ENCODE measurements around the gene MYBPC2.

MYBPC2 gene

DNA sequence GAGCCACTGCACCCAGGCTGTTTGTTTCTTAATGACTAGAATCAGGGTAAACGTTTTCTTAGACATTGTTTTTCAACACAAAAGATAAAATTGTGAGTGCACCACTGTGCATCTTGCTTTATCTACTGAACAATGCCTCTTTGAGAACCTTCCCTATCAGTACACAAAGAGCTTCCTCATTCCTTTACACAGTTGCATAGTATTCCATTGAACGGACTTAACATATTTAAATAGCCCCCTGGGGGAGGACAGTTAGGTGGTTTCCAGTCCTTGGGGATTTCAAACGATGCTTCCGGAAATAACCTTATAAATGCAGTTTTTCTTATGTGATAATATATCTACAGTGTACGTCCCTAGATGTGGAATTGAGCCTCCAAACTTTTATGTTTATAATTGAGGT, 39.9 kb upstream of the MYBPC2 start:
- Histone ChIP-seq H3K27me3 (ENCODE audit: control insufficient read depth in 2 of 2, insufficient read depth in 2 of 2, low read length in 2 of 2) (no peaks in the 10 kb centered on the region), H3K9me3 (ENCODE audit: control insufficient read depth in 2 of 2, low read length in 2 of 2) (no peaks in the 10 kb centered on the region), H3K27ac (ENCODE audit: low read depth in 2 of 2, low read length in 2 of 2) (no peak overlapping the region), H3K9ac (ENCODE audit: low read depth in 1 of 2, low read length in 2 of 2) (no peak overlapping the region), H3K4me1 (ENCODE audit: control insufficient read depth in 2 of 2, insufficient read depth in 2 of 2, low read length in 2 of 2) (no peaks in the 10 kb centered on the region), H3K36me3 (ENCODE audit: control insufficient read depth in 2 of 2, insufficient read depth in 2 of 2, low read length in 2 of 2) (peaks cover 0 to under 1% of the 10 kb centered on the region in 2 donors), H3K4me3 (ENCODE audit: low read length in 2 of 2) (no peak overlapping the region)

GRCh38 chr19:50393589-50393988, 39.1 kb upstream of the MYBPC2 start:
- H3K27ac ChIP-seq (ENCODE audit: low read depth in 2 of 2, low read length in 2 of 2): no peak overlapping the region
- H3K4me1 ChIP-seq (ENCODE audit: control insufficient read depth in 2 of 2, insufficient read depth in 2 of 2, low read length in 2 of 2): no peaks in the 10 kb centered on the region
- H3K9ac ChIP-seq (ENCODE audit: low read depth in 1 of 2, low read length in 2 of 2): no peak overlapping the region
- H3K27me3 ChIP-seq (ENCODE audit: control insufficient read depth in 2 of 2, insufficient read depth in 2 of 2, low read length in 2 of 2): no peaks in the 10 kb centered on the region
- no peak overlapping the region for H3K4me3 ChIP-seq (ENCODE audit: low read length in 2 of 2)
- H3K36me3 ChIP-seq (ENCODE audit: control insufficient read depth in 2 of 2, insufficient read depth in 2 of 2, low read length in 2 of 2): no peaks in the 10 kb centered on the region
- H3K9me3 ChIP-seq (ENCODE audit: control insufficient read depth in 2 of 2, low read length in 2 of 2): no peaks in the 10 kb centered on the region

- no peaks in the 10 kb centered on the region for H3K4me1 ChIP-seq (ENCODE audit: control insufficient read depth in 2 of 2, insufficient read depth in 2 of 2, low read length in 2 of 2)
- no peak overlapping the region for H3K4me3 ChIP-seq (ENCODE audit: low read length in 2 of 2)
- H3K9me3 ChIP-seq (ENCODE audit: control insufficient read depth in 2 of 2, low read length in 2 of 2): no peaks in the 10 kb centered on the region
- no peak overlapping the region for H3K27ac ChIP-seq (ENCODE audit: low read depth in 2 of 2, low read length in 2 of 2)
- H3K9ac ChIP-seq (ENCODE audit: low read depth in 1 of 2, low read length in 2 of 2): no peak overlapping the region
- H3K36me3 ChIP-seq (ENCODE audit: control insufficient read depth in 2 of 2, insufficient read depth in 2 of 2, low read length in 2 of 2): peaks cover 0 to 3% of the 10 kb centered on the region in 2 donors
- no peaks in the 10 kb centered on the region for H3K27me3 ChIP-seq (ENCODE audit: control insufficient read depth in 2 of 2, insufficient read depth in 2 of 2, low read length in 2 of 2)
Observed at GRCh38 chr19:50394017-50394416, 38.7 kb upstream of the MYBPC2 start.

DNA sequence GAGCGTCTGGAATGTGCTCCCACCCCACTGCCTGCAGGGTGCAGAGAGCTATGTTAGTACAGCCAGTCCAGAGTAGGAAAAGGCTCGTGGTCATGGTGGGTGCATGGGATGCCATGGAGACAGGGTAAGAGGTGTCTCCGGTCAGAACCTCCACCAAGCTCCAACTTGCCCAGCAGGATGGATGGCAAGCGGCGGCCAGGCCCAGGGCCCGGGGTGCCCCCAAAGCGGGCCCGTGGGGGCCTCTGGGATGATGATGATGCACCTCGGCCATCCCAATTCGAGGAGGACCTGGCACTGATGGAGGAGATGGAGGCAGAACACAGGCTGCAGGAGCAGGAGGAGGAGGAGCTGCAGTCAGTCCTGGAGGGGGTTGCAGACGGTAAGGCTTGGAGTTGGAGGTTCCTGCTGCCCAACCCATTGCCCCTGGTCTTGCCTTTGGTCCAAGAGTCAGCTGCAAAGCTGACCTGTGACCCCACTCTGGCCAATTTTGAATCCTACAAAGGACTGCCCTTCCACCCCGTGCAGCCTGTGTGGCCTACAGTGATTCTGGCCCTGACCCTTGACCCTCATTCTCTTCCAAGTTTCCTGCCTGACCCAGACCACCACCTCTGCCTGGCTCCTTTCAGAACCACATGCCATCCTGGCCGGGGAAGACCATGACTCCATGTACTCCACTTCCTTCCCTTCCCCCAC, 33.9 kb upstream of the MYBPC2 start:
- H3K4me1 ChIP-seq (ENCODE audit: control insufficient read depth in 2 of 2, insufficient read depth in 2 of 2, low read length in 2 of 2): no peaks in the 10 kb centered on the region
- no peak overlapping the region for H3K9ac ChIP-seq (ENCODE audit: low read depth in 1 of 2, low read length in 2 of 2)
- peaks cover 0 to 7% of the 10 kb centered on the region in 2 donors for H3K36me3 ChIP-seq (ENCODE audit: control insufficient read depth in 2 of 2, insufficient read depth in 2 of 2, low read length in 2 of 2)
- no peak overlapping the region for H3K27ac ChIP-seq (ENCODE audit: low read depth in 2 of 2, low read length in 2 of 2)
- no peaks in the 10 kb centered on the region for H3K27me3 ChIP-seq (ENCODE audit: control insufficient read depth in 2 of 2, insufficient read depth in 2 of 2, low read length in 2 of 2)
- no peaks in the 10 kb centered on the region for H3K9me3 ChIP-seq (ENCODE audit: control insufficient read depth in 2 of 2, low read length in 2 of 2)
- no peak overlapping the region for H3K4me3 ChIP-seq (ENCODE audit: low read length in 2 of 2)

- H3K27me3 ChIP-seq (ENCODE audit: control insufficient read depth in 2 of 2, insufficient read depth in 2 of 2, low read length in 2 of 2): no peaks in the 10 kb centered on the region
- no peak overlapping the region for H3K27ac ChIP-seq (ENCODE audit: low read depth in 2 of 2, low read length in 2 of 2)
- no peak overlapping the region for H3K9ac ChIP-seq (ENCODE audit: low read depth in 1 of 2, low read length in 2 of 2)
- H3K4me3 ChIP-seq (ENCODE audit: low read length in 2 of 2): no peak overlapping the region
- no peaks in the 10 kb centered on the region for H3K9me3 ChIP-seq (ENCODE audit: control insufficient read depth in 2 of 2, low read length in 2 of 2)
- H3K36me3 ChIP-seq (ENCODE audit: control insufficient read depth in 2 of 2, insufficient read depth in 2 of 2, low read length in 2 of 2): peaks cover 0 to 7% of the 10 kb centered on the region in 2 donors
- no peaks in the 10 kb centered on the region for H3K4me1 ChIP-seq (ENCODE audit: control insufficient read depth in 2 of 2, insufficient read depth in 2 of 2, low read length in 2 of 2)
Observed at GRCh38 chr19:50399368-50399745, 33.3 kb upstream of the MYBPC2 start.

DNA sequence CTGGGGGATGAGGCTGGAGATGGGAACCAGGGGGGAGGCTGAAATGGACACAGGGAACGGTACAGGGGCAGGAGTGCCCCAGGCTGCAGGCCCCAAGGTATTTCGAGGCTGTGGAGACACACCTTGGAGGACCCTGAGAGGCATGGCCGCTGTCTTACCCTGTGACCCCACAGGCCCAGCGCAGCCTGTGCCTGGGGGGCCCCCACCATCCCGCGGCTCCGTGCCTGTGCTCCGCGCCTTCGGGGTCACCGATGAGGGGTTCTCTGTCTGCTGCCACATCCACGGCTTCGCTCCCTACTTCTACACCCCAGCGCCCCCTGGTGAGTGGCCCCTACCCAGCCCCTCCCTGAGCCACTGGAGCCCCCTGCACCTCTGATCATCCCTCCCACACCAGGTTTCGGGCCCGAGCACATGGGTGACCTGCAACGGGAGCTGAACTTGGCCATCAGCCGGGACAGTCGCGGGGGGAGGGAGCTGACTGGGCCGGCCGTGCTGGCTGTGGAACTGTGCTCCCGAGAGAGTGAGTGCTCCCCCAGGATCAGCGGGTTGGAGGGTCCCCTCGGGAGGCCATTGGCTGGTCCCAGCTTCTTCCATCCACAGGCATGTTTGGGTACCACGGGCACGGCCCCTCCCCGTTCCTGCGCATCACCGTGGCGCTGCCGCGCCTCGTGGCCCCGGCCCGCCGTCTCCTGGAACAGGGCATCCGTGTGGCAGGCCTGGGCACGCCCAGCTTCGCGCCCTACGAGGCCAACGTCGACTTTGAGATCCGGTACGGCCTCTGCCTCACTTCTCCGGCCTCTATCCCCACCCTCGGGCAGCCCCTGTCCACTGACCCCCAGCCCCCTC, 30.9 kb upstream of the MYBPC2 start:
- Histone ChIP-seq H3K9me3 (ENCODE audit: control insufficient read depth in 2 of 2, low read length in 2 of 2) (no peaks in the 10 kb centered on the region), H3K9ac (ENCODE audit: low read depth in 1 of 2, low read length in 2 of 2) (no peak overlapping the region), H3K4me1 (ENCODE audit: control insufficient read depth in 2 of 2, insufficient read depth in 2 of 2, low read length in 2 of 2) (no peaks in the 10 kb centered on the region), H3K4me3 (ENCODE audit: low read length in 2 of 2) (no peak overlapping the region), H3K27ac (ENCODE audit: low read depth in 2 of 2, low read length in 2 of 2) (no peak overlapping the region), H3K36me3 (ENCODE audit: control insufficient read depth in 2 of 2, insufficient read depth in 2 of 2, low read length in 2 of 2) (peaks cover 0 to 7% of the 10 kb centered on the region in 2 donors), H3K27me3 (ENCODE audit: control insufficient read depth in 2 of 2, insufficient read depth in 2 of 2, low read length in 2 of 2) (no peaks in the 10 kb centered on the region)

GRCh38 chr19:50402544-50403301, 30.0 kb upstream of the MYBPC2 start:
- Histone ChIP-seq H3K4me1 (ENCODE audit: control insufficient read depth in 2 of 2, insufficient read depth in 2 of 2, low read length in 2 of 2) (no peaks in the 10 kb centered on the region), H3K27ac (ENCODE audit: low read depth in 2 of 2, low read length in 2 of 2) (no peak overlapping the region), H3K9ac (ENCODE audit: low read depth in 1 of 2, low read length in 2 of 2) (no peak overlapping the region), H3K27me3 (ENCODE audit: control insufficient read depth in 2 of 2, insufficient read depth in 2 of 2, low read length in 2 of 2) (no peaks in the 10 kb centered on the region), H3K4me3 (ENCODE audit: low read length in 2 of 2) (no peak overlapping the region), H3K36me3 (ENCODE audit: control insufficient read depth in 2 of 2, insufficient read depth in 2 of 2, low read length in 2 of 2) (peaks cover 0 to 10% of the 10 kb centered on the region in 2 donors), H3K9me3 (ENCODE audit: control insufficient read depth in 2 of 2, low read length in 2 of 2) (no peaks in the 10 kb centered on the region)

GRCh38 chr19:50406156-50406820, 26.4 kb upstream of the MYBPC2 start:
- no peak overlapping the region for H3K27ac ChIP-seq (ENCODE audit: low read depth in 2 of 2, low read length in 2 of 2)
- no peaks in the 10 kb centered on the region for H3K9me3 ChIP-seq (ENCODE audit: control insufficient read depth in 2 of 2, low read length in 2 of 2)
- H3K9ac ChIP-seq (ENCODE audit: low read depth in 1 of 2, low read length in 2 of 2): no peak overlapping the region
- peaks cover 0 to 11% of the 10 kb centered on the region in 2 donors for H3K36me3 ChIP-seq (ENCODE audit: control insufficient read depth in 2 of 2, insufficient read depth in 2 of 2, low read length in 2 of 2)
- peaks cover 8 to 15% of the 10 kb centered on the region in 2 donors for H3K4me1 ChIP-seq (ENCODE audit: control insufficient read depth in 2 of 2, insufficient read depth in 2 of 2, low read length in 2 of 2)
- no peak overlapping the region for H3K4me3 ChIP-seq (ENCODE audit: low read length in 2 of 2)
- H3K27me3 ChIP-seq (ENCODE audit: control insufficient read depth in 2 of 2, insufficient read depth in 2 of 2, low read length in 2 of 2): no peaks in the 10 kb centered on the region

GRCh38 chr19:50406829-50407228, 25.9 kb upstream of the MYBPC2 start:
- H3K27me3 ChIP-seq (ENCODE audit: control insufficient read depth in 2 of 2, insufficient read depth in 2 of 2, low read length in 2 of 2): no peaks in the 10 kb centered on the region
- peaks cover 0 to 11% of the 10 kb centered on the region in 2 donors for H3K36me3 ChIP-seq (ENCODE audit: control insufficient read depth in 2 of 2, insufficient read depth in 2 of 2, low read length in 2 of 2)
- no peak overlapping the region for H3K9ac ChIP-seq (ENCODE audit: low read depth in 1 of 2, low read length in 2 of 2)
- H3K4me3 ChIP-seq (ENCODE audit: low read length in 2 of 2): no peak overlapping the region
- H3K4me1 ChIP-seq (ENCODE audit: control insufficient read depth in 2 of 2, insufficient read depth in 2 of 2, low read length in 2 of 2): peaks cover 8 to 15% of the 10 kb centered on the region in 2 donors
- no peaks in the 10 kb centered on the region for H3K9me3 ChIP-seq (ENCODE audit: control insufficient read depth in 2 of 2, low read length in 2 of 2)
- H3K27ac ChIP-seq (ENCODE audit: low read depth in 2 of 2, low read length in 2 of 2): no peak overlapping the region

All from mucosa of rectum (tissue), 2 donors.